Parathyroid adenoma (tissue), 2 donors: ENCODE results near the gene IFNLR1.
A peak's percentile ranks its signal among the peaks of the same experiment; 100 is the strongest.

Source experiments
- H2AFZ ChIP-seq: fragments of 300-600 bp; sonication (generic); one replicate; pipeline ENCODE4 v1.7.0; 2017; ENCODE audit warnings: antibody characterized with exemption, mild to moderate bottlenecking
- H3K27ac ChIP-seq: fragments of 300-600 bp; sonication (generic); one replicate; pipeline ENCODE4 v1.7.0; 2017
- H3K27me3 ChIP-seq: fragments of 300-600 bp; sonication (generic); one replicate; pipeline ENCODE4 v1.7.0; 2017; ENCODE audit warnings: low read length; ENCODE audit not compliant: control insufficient read depth, insufficient read depth
- H3K36me3 ChIP-seq: fragments of 300-600 bp; sonication (generic); one replicate; pipeline ENCODE4 v1.7.0; 2017; ENCODE audit warnings: low read length; ENCODE audit not compliant: control insufficient read depth, insufficient read depth
- H3K4me1 ChIP-seq: fragments of 300-600 bp; sonication (generic); one replicate; pipeline ENCODE4 v1.7.0; 2017; ENCODE audit warnings: control low read depth
- H3K4me2 ChIP-seq: fragments of 300-600 bp; sonication (generic); one replicate; pipeline ENCODE4 v1.7.0; 2017; ENCODE audit warnings: low read length
- H3K4me3 ChIP-seq: fragments of 300-600 bp; sonication (generic); one replicate; pipeline ENCODE4 v1.7.0; 2017; ENCODE audit warnings: low read depth, low read length
- H3K79me2 ChIP-seq: fragments of 300-600 bp; sonication (generic); one replicate; pipeline ENCODE4 v1.7.0; 2017; ENCODE audit warnings: control low read depth
- H3K9ac ChIP-seq: fragments of 300-600 bp; sonication (generic); one replicate; pipeline ENCODE4 v1.7.0; 2017; ENCODE audit warnings: mild to moderate bottlenecking
- H3K9me3 ChIP-seq: fragments of 300-600 bp; sonication (generic); one replicate; pipeline ENCODE4 v1.7.0; 2017; ENCODE audit warnings: low read length; ENCODE audit not compliant: control insufficient read depth
- TF ChIP-seq, protein P1 (sequence below): fragments of 300-600 bp; sonication (generic); IDR thresholded peaks from one replicate; pipeline ENCODE4 v1.7.0; 2017; ENCODE audit warnings: antibody characterized with exemption, mild to moderate bottlenecking
- donor health status: primary hyperparathyroidism.

The IFNLR1 gene

DNA sequence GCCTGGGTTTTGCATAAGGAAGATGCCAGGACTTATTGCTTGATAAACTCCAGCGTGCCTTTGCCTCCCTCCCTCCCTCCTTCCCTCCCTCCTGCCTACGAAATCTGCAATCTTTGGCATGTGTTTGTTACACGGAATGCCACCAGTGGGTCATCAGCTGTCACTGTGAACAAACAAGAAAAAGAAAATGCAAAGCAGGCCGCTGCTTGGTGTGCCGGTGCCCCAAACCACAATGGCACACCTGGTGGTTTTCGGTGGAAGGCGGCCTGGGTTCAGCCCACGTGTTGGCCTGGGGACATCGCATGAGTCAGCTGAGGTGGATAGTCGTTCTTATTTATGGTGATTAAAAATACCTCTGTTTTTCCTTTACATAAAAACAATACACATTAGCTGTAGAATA lies 16.3 kb upstream of the IFNLR1 start:
- TF ChIP-seq, protein P1, sequence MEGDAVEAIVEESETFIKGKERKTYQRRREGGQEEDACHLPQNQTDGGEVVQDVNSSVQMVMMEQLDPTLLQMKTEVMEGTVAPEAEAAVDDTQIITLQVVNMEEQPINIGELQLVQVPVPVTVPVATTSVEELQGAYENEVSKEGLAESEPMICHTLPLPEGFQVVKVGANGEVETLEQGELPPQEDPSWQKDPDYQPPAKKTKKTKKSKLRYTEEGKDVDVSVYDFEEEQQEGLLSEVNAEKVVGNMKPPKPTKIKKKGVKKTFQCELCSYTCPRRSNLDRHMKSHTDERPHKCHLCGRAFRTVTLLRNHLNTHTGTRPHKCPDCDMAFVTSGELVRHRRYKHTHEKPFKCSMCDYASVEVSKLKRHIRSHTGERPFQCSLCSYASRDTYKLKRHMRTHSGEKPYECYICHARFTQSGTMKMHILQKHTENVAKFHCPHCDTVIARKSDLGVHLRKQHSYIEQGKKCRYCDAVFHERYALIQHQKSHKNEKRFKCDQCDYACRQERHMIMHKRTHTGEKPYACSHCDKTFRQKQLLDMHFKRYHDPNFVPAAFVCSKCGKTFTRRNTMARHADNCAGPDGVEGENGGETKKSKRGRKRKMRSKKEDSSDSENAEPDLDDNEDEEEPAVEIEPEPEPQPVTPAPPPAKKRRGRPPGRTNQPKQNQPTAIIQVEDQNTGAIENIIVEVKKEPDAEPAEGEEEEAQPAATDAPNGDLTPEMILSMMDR = no peak
- H3K9me3 ChIP-seq = no peaks in the 10 kb centered on the region
- H3K36me3 ChIP-seq = no peaks in the 10 kb centered on the region
- H3K4me1 ChIP-seq = no peaks in the 10 kb centered on the region
- H3K9ac ChIP-seq = no peak overlapping the region
- H3K27ac ChIP-seq = no peak overlapping the region
- no peaks in the 10 kb centered on the region for H3K79me2 ChIP-seq
- H3K4me3 ChIP-seq = no peak overlapping the region
- no peaks in the 10 kb centered on the region for H3K27me3 ChIP-seq
- H2AFZ ChIP-seq = no peak overlapping the region
- no peak overlapping the region for H3K4me2 ChIP-seq

GRCh38 chr1:24202987-24203386 lies 15.9 kb upstream of the IFNLR1 start:
- no peak overlapping the region for H3K9ac ChIP-seq
- no peaks in the 10 kb centered on the region for H3K4me1 ChIP-seq
- no peaks in the 10 kb centered on the region for H3K9me3 ChIP-seq
- no peak overlapping the region for H2AFZ ChIP-seq
- no peaks in the 10 kb centered on the region for H3K79me2 ChIP-seq
- H3K36me3 ChIP-seq = no peaks in the 10 kb centered on the region
- H3K27ac ChIP-seq = no peak overlapping the region
- no peak overlapping the region for H3K4me2 ChIP-seq
- no peaks in the 10 kb centered on the region for H3K27me3 ChIP-seq
- TF ChIP-seq, protein P1 = no peak
- no peak overlapping the region for H3K4me3 ChIP-seq

DNA sequence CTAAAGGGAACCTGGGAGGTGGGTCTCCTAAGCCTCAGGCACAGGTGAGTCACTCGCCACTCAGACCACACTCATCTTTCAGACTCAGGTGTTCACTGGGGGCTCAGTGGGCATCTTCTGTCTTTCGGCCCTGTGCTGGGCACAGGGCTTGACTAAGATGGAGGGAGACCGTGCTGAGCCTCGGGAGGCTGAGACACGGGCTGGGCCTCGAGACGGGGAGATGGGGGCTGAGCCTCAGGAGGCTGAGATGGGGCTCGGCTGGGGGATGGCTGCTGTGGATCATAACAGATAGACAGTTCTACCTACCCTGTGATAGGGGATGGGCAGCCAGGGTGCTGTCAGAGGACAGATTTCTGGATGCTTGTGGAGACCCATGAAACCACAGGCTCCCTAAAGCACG lies 15.5 kb upstream of the IFNLR1 start:
- no peak overlapping the region for H3K9ac ChIP-seq

GRCh38 chr1:24201941-24202440 lies 14.9 kb upstream of the IFNLR1 start:
- TF ChIP-seq, protein P1 = peak; percentile 54
- Histone ChIP-seq H2AFZ (no peak overlapping the region), H3K27me3 (no peaks in the 10 kb centered on the region), H3K36me3 (no peaks in the 10 kb centered on the region), H3K4me1 (no peaks in the 10 kb centered on the region), H3K79me2 (no peaks in the 10 kb centered on the region), H3K4me3 (no peak overlapping the region), H3K4me2 (no peak overlapping the region), H3K9ac (no peak overlapping the region), H3K9me3 (no peaks in the 10 kb centered on the region), H3K27ac (no peak overlapping the region)

More for the DNA sequence above, 15.5 kb upstream of the IFNLR1 start:
- TF ChIP-seq, protein P1 = no peak
- Histone ChIP-seq H3K9me3 (no peaks in the 10 kb centered on the region), H3K4me2 (no peak overlapping the region), H2AFZ (no peak overlapping the region), H3K79me2 (no peaks in the 10 kb centered on the region), H3K27ac (no peak overlapping the region), H3K27me3 (no peaks in the 10 kb centered on the region), H3K4me1 (no peaks in the 10 kb centered on the region), H3K4me3 (no peak overlapping the region), H3K36me3 (no peaks in the 10 kb centered on the region)

DNA sequence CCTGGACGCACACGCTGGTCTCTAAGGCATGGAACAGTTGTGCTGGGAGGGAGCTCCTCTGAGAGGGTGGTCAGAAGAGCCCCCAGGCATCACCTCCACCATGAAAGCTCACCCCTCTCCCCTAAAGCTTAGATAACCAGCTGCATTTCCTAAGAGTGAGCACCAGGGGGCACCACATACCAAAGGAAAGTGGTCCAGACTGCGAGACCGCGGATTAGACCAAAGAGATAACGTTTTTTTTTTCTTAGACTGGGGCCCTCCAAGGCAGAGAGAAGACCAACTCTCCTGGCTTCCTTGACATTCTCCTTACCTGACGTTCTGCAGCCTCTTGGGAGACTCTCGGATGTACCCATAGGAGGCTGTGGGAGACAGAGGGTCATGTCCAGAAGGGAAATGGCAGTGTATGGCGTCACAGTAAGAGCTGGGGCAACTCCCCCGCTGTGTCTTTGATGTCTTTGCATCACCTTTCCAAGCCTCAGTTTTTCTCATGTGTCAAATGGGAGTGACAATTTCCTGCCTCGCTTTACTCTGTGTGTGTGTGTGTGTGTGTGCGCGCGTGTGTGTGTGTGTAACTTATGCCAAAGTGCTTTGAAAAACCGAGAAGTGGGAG lies 12.3 kb upstream of the IFNLR1 start:
- TF ChIP-seq, protein P1 = peak; percentile 77
- Histone ChIP-seq H2AFZ (no peak overlapping the region), H3K4me2 (peak overlapping the region; percentile 31), H3K27me3 (no peaks in the 10 kb centered on the region), H3K9me3 (no peaks in the 10 kb centered on the region), H3K4me3 (no peak overlapping the region), H3K4me1 (no peaks in the 10 kb centered on the region), H3K79me2 (no peaks in the 10 kb centered on the region), H3K36me3 (no peaks in the 10 kb centered on the region), H3K27ac (no peak overlapping the region), H3K9ac (no peak overlapping the region)
